DND-41 (cell line): ENCODE data around the gene SERPINA4.

Experiments used
- CTCF ChIP-seq: IDR thresholded peaks from 2 replicates; pipeline ENCODE4 v1.5.1; 2012; ENCODE audit warnings: borderline replicate concordance, low read length, moderate library complexity, mild to moderate bottlenecking; ENCODE audit not compliant: poor library complexity, severe bottlenecking; ENCODE audit errors: extremely low read depth
- EZH2 ChIP-seq: IDR thresholded peaks from 3 replicates; pipeline ENCODE4 v1.6.1; 2012; ENCODE audit warnings: borderline replicate concordance, low read depth, mild to moderate bottlenecking, moderate library complexity, low read length, inconsistent platforms; ENCODE audit not compliant: severe bottlenecking

- TF ChIP-seq CTCF, result no peak
- TF ChIP-seq EZH2, result no peak
Observed at GRCh38 chr14:94550041-94550440, 11.2 kb upstream of the SERPINA4 start.
